WI38 (cell line): ENCODE measurements around the gene INPP5F.

Experiments
- H3K4me3 ChIP-seq: 2 replicates; pipeline ENCODE4 v1.5.1; 2011; ENCODE audit warnings: low read depth, mild to moderate bottlenecking, control low read depth, low read length
- CTCF ChIP-seq: IDR thresholded peaks from 2 replicates; pipeline ENCODE4 v1.5.1; 2012; ENCODE audit warnings: low read depth, mild to moderate bottlenecking, control low read depth, low read length

INPP5F gene

DNA sequence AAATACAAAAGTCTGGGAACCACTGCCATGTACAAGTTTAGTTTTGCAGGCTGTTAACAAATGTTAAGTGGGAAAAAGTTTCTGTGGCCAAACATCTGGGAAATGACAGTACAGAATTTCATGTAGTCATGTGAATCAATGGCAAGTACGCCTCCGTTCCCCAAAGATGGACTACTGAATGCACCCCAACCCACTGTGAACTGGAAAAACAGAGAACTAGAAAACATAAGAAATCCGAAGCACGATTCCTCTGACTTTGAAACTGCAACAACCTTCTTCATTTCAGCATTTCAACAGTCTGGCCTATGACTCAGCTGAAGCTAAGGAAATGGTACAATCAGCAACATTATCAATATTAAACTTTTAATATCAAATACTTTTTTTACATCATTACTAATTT is 105.0 kb downstream of the INPP5F start:
- no peak overlapping the region for H3K4me3 ChIP-seq
- no peak for TF ChIP-seq CTCF

DNA sequence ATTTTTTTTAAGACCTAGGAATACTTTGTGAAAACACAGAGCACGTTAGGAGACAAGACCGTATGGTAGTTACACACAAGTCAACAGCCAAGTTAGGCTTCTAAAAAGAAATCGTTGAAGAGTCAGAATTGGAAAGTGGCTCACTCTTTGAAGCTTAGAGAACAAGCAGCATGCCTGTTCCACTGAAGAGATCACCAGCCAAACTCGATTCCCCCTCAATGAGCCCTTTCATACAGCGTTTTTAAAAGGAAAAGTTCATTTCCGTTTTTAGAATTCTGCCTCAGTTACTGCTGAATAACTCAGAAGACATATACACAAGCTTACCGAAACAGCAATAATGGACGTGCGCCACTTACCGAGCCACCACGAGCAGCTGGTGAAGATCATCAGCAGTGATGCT is 105.8 kb downstream of the INPP5F start:
- no peak overlapping the region for H3K4me3 ChIP-seq
- TF ChIP-seq CTCF = no peak

DNA sequence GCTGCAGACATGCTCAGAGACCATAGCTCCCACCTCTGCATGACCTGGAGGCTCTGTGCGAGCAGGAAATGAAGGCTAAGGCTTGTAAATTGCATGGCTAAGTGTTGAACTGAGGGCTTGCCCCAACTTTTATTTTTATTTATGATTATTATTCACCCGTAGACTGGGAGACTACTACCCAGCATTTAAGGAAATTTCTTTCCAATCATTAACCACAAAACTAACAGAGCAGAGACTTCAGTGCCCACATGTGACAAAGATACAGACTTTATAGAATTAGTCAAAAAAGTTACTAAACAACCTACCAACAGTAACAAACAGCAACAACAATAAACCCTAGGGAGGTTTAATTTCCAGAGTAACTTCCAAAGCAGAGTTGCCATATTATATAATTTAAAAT is 107.1 kb downstream of the INPP5F start:
- no peak overlapping the region for H3K4me3 ChIP-seq
- no peak for TF ChIP-seq CTCF

GRCh38 chr10:119834188-119834587 is 108.3 kb downstream of the INPP5F start:
- TF ChIP-seq CTCF = no peak
- H3K4me3 ChIP-seq = no peak overlapping the region

DNA sequence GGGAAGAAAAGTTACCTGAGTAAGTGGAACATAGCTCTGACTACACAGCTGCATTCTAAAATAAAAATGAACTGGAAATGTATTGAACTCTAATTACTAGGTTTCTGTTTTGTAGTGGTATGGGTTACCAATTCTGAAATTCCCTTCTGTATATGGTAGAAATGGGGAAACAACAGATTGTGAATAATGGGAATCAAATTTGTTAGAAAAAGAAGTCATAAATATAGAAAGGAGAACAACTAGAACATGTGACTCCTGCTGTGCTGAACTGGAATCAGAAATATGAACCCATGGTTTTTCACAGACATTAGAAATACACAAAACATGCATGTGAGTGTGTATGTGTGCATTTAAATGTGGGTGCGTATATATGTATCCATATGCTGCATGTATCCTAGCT is 119.8 kb downstream of the INPP5F start:
- TF ChIP-seq CTCF = no peak

GRCh38 chr10:119849031-119849789 is 123.4 kb downstream of the INPP5F start:
- H3K4me3 ChIP-seq = no peak overlapping the region
- no peak for TF ChIP-seq CTCF

More for the DNA sequence above, 119.8 kb downstream of the INPP5F start:
- no peak overlapping the region for H3K4me3 ChIP-seq

- H3K4me3 ChIP-seq = no peak overlapping the region
- TF ChIP-seq CTCF = no peak
These were observed 124.1 kb downstream of the INPP5F start for GRCh38 chr10:119849944-119850343.
